Activated CD4-positive, alpha-beta T cell treated with anti-CD3 and anti-CD28 coated beads, Interleukin-2, amount 50 U/mL, for 4 hours (primary cell): ENCODE results near the gene NEK11.

Experiments used
- DNase-seq, 2 experiments: peaks; one replicate each; pipeline ENCODE4 v3.0.0-alpha.2; 2020

Gene NEK11

GRCh38 chr3:131047582-131047981 is 20.9 kb downstream of the NEK11 start:
- DNase-seq = no peak

GRCh38 chr3:131048030-131048429 is 21.4 kb downstream of the NEK11 start:
- no peak for DNase-seq

- DNase-seq = no peak
These were observed 23.3 kb downstream of the NEK11 start for GRCh38 chr3:131050001-131050400.

- DNase-seq = no peak
These were observed 26.6 kb downstream of the NEK11 start for GRCh38 chr3:131053043-131053859.

- DNase-seq = no peak
These were observed 41.3 kb downstream of the NEK11 start for GRCh38 chr3:131067983-131068382.

- DNase-seq = no peak
These were observed 45.5 kb downstream of the NEK11 start for GRCh38 chr3:131072099-131072559.

GRCh38 chr3:131072845-131073244 is 46.2 kb downstream of the NEK11 start:
- DNase-seq = no peak

- no peak for DNase-seq
These were observed 49.1 kb downstream of the NEK11 start for GRCh38 chr3:131075632-131076328.

GRCh38 chr3:131077904-131078303 is 51.2 kb downstream of the NEK11 start:
- no peak for DNase-seq

- DNase-seq = no peak
These were observed 52.4 kb downstream of the NEK11 start for GRCh38 chr3:131079086-131079485.

GRCh38 chr3:131081224-131081623 is 54.5 kb downstream of the NEK11 start:
- no peak for DNase-seq

GRCh38 chr3:131082246-131082645 is 55.6 kb downstream of the NEK11 start:
- DNase-seq = no peak

- DNase-seq = no peak
These were observed 56.5 kb downstream of the NEK11 start for GRCh38 chr3:131082871-131083863.

- DNase-seq = no peak
These were observed 65.1 kb downstream of the NEK11 start for GRCh38 chr3:131091768-131092167.

- no peak for DNase-seq
These were observed 81.2 kb downstream of the NEK11 start for GRCh38 chr3:131107637-131108433.

GRCh38 chr3:131109156-131109555 is 82.5 kb downstream of the NEK11 start:
- DNase-seq = no peak

- DNase-seq = no peak
These were observed 83.4 kb downstream of the NEK11 start for GRCh38 chr3:131110087-131110486.

GRCh38 chr3:131114256-131114655 is 87.6 kb downstream of the NEK11 start:
- DNase-seq = no peak

- no peak for DNase-seq
These were observed 99.0 kb downstream of the NEK11 start for GRCh38 chr3:131125684-131126083.

GRCh38 chr3:131140891-131141290 is 114.2 kb downstream of the NEK11 start:
- DNase-seq = no peak

GRCh38 chr3:131141770-131142169 is 115.1 kb downstream of the NEK11 start:
- DNase-seq = no peak

- DNase-seq = no peak
These were observed 115.9 kb downstream of the NEK11 start for GRCh38 chr3:131142580-131142979.
